Loucy (cell line): ENCODE results near the gene SNX22.
"Not testable (repeated sequence)": the region's sequence is repeated elsewhere in the genome, so short reads cannot be mapped to it uniquely, and the experiment has no call there.

ENCODE experiments used
- H2AFZ ChIP-seq: fragments of 200-600 bp; sonication (generic); 2 replicates; pipeline ENCODE4 v1.6.0; 2016; ENCODE audit warnings: antibody characterized with exemption, mild to moderate bottlenecking, low read length, moderate library complexity
- H3F3A ChIP-seq: fragments of 200-600 bp; 2 replicates; pipeline ENCODE4 v1.6.0; 2016; ENCODE audit warnings: antibody characterized with exemption, low read depth, mild to moderate bottlenecking
- H3K27me3 ChIP-seq: fragments of 200-600 bp; sonication (generic); 2 replicates; pipeline ENCODE4 v1.6.1; 2014; ENCODE audit warnings: low read length, mild to moderate bottlenecking; ENCODE audit not compliant: insufficient read depth, poor library complexity, severe bottlenecking
- H3K36me3 ChIP-seq: fragments of 200-600 bp; sonication (generic); 2 replicates; pipeline ENCODE4 v1.6.1; 2016; ENCODE audit warnings: low read length; ENCODE audit not compliant: insufficient read depth
- H3K4me1 ChIP-seq: fragments of 200-600 bp; sonication (generic); 2 replicates; pipeline ENCODE4 v1.5.1; 2014; ENCODE audit warnings: low read length, mild to moderate bottlenecking; ENCODE audit not compliant: insufficient read depth, poor library complexity, severe bottlenecking
- H3K4me2 ChIP-seq: fragments of 200-600 bp; sonication (generic); 2 replicates; pipeline ENCODE4 v1.6.0; 2014; ENCODE audit warnings: antibody characterized with exemption, low read length, low read depth, mild to moderate bottlenecking; ENCODE audit not compliant: poor library complexity, severe bottlenecking
- H3K4me3 ChIP-seq: fragments of 200-600 bp; sonication (generic); 2 replicates; pipeline ENCODE4 v1.5.1; 2014; ENCODE audit warnings: low read length, mild to moderate bottlenecking, mixed read lengths; ENCODE audit not compliant: poor library complexity, severe bottlenecking
- H3K79me2 ChIP-seq: fragments of 200-600 bp; sonication (generic); 2 replicates; pipeline ENCODE4 v1.6.1; 2014; ENCODE audit warnings: low read length; ENCODE audit not compliant: insufficient read depth
- H3K9ac ChIP-seq: fragments of 200-600 bp; sonication (generic); 2 replicates; pipeline ENCODE4 v1.6.0; 2014; ENCODE audit warnings: mild to moderate bottlenecking, low read depth, low read length, moderate library complexity; ENCODE audit not compliant: poor library complexity, severe bottlenecking
- H3K9me2 ChIP-seq: fragments of 200-600 bp; sonication (generic); replicated peaks from 2 replicates; pipeline ENCODE4 v1.6.1; 2016; ENCODE audit warnings: low read depth, low read length, mixed read lengths
- H3K9me3 ChIP-seq: fragments of 200-600 bp; sonication (generic); 2 replicates; pipeline ENCODE4 v1.6.1; 2014; ENCODE audit warnings: mild to moderate bottlenecking, antibody characterized with exemption, low read length, low read depth; ENCODE audit not compliant: insufficient read depth
- H4K20me1 ChIP-seq: fragments of 200-600 bp; sonication (generic); 2 replicates; pipeline ENCODE4 v1.6.0; 2014; ENCODE audit warnings: antibody characterized with exemption, low read length, mild to moderate bottlenecking; ENCODE audit not compliant: insufficient read depth, poor library complexity, severe bottlenecking
- EZH2phosphoT487 ChIP-seq: fragments of 200-600 bp; IDR thresholded peaks from 2 replicates; pipeline ENCODE4 v1.6.1; 2018; ENCODE audit warnings: antibody characterized with exemption, mild to moderate bottlenecking, moderate library complexity, borderline replicate concordance
- TF ChIP-seq, protein P1 (sequence below): fragments of 200-600 bp; sonication (generic); conservative IDR thresholded peaks from 2 replicates; pipeline ENCODE4 v1.5.1; 2014; ENCODE audit warnings: mild to moderate bottlenecking, antibody characterized with exemption, low read length

SNX22 gene

GRCh38 chr15:64117759-64118487 is 33.6 kb upstream of the SNX22 start:
- H3K27me3 ChIP-seq, result no peaks in the 10 kb centered on the region
- H3K9me2 ChIP-seq, result no peaks in the 10 kb centered on the region
- no peaks in the 10 kb centered on the region for H3K9me3 ChIP-seq
- H3K4me2 ChIP-seq, result no peak overlapping the region
- peaks cover 2% of the 10 kb centered on the region for H4K20me1 ChIP-seq
- H3K4me1 ChIP-seq, result no peaks in the 10 kb centered on the region
- H3K79me2 ChIP-seq, result no peaks in the 10 kb centered on the region
- no peak overlapping the region for H3K9ac ChIP-seq
- no peak overlapping the region for H3K4me3 ChIP-seq
- H2AFZ ChIP-seq, result no peak overlapping the region
- TF ChIP-seq, protein P1, sequence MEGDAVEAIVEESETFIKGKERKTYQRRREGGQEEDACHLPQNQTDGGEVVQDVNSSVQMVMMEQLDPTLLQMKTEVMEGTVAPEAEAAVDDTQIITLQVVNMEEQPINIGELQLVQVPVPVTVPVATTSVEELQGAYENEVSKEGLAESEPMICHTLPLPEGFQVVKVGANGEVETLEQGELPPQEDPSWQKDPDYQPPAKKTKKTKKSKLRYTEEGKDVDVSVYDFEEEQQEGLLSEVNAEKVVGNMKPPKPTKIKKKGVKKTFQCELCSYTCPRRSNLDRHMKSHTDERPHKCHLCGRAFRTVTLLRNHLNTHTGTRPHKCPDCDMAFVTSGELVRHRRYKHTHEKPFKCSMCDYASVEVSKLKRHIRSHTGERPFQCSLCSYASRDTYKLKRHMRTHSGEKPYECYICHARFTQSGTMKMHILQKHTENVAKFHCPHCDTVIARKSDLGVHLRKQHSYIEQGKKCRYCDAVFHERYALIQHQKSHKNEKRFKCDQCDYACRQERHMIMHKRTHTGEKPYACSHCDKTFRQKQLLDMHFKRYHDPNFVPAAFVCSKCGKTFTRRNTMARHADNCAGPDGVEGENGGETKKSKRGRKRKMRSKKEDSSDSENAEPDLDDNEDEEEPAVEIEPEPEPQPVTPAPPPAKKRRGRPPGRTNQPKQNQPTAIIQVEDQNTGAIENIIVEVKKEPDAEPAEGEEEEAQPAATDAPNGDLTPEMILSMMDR, result no peak
- TF ChIP-seq EZH2phosphoT487, result no peak
- H3K36me3 ChIP-seq, result peaks cover 99% of the 10 kb centered on the region
- no peaks in the 10 kb centered on the region for H3F3A ChIP-seq

GRCh38 chr15:64120322-64120721 is 31.2 kb upstream of the SNX22 start:
- peaks cover 89% of the 10 kb centered on the region for H3K36me3 ChIP-seq
- not testable (repeated sequence) for H3K9me3 ChIP-seq, H4K20me1 ChIP-seq, H3F3A ChIP-seq, H3K9me2 ChIP-seq, H3K9ac ChIP-seq, H3K4me1 ChIP-seq, H3K79me2 ChIP-seq, H3K4me2 ChIP-seq, H3K27me3 ChIP-seq, H2AFZ ChIP-seq, H3K4me3 ChIP-seq

DNA sequence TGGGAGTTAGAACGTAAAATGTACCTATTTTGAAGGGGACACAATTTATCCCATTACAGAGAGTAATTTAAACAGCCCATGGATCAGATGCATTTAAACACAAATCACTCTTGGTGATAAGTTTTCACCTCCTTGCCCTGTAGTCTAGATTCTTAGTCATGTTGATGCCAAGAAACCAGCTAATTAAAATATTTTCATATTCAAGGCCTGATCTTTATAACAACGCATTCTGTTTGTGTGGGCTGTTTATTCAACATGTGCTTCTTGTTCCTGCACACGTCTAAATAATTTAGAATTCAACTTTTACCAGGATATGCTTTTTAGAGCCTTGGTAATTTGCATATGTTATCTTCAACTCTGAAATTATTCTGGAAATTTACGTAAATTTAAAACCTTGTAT is 29.9 kb upstream of the SNX22 start:
- Histone ChIP-seq H3K9me2 (no peaks in the 10 kb centered on the region), H3F3A (no peaks in the 10 kb centered on the region), H3K4me1 (no peaks in the 10 kb centered on the region), H3K36me3 (peaks cover 88% of the 10 kb centered on the region), H3K9ac (no peak overlapping the region), H3K9me3 (no peaks in the 10 kb centered on the region), H3K4me3 (no peak overlapping the region), H3K4me2 (no peak overlapping the region), H4K20me1 (no peaks in the 10 kb centered on the region), H3K27me3 (no peaks in the 10 kb centered on the region), H3K79me2 (no peaks in the 10 kb centered on the region), H2AFZ (no peak overlapping the region)
- TF ChIP-seq, protein P1, result no peak
- no peak for TF ChIP-seq EZH2phosphoT487

- no peaks in the 10 kb centered on the region for H4K20me1 ChIP-seq
- H3K9ac ChIP-seq, result no peak overlapping the region
- H3K9me3 ChIP-seq, result no peaks in the 10 kb centered on the region
- H3K79me2 ChIP-seq, result no peaks in the 10 kb centered on the region
- H3K36me3 ChIP-seq, result peaks cover 88% of the 10 kb centered on the region
- H3K4me3 ChIP-seq, result no peak overlapping the region
- no peak overlapping the region for H2AFZ ChIP-seq
- no peak overlapping the region for H3K4me2 ChIP-seq
- no peaks in the 10 kb centered on the region for H3F3A ChIP-seq
- TF ChIP-seq EZH2phosphoT487, result no peak
- TF ChIP-seq, protein P1, result no peak
- no peaks in the 10 kb centered on the region for H3K9me2 ChIP-seq
- H3K27me3 ChIP-seq, result no peaks in the 10 kb centered on the region
- H3K4me1 ChIP-seq, result no peaks in the 10 kb centered on the region
These were observed 29.1 kb upstream of the SNX22 start for GRCh38 chr15:64122444-64122843.
